HS-27A (cell line): ENCODE data around the gene PARVB.

Experiments
- DNase-seq: peaks from one replicate; pipeline ENCODE4 v3.0.0-alpha.2; 2012; ENCODE audit warnings: low read depth, missing footprints

The PARVB gene

GRCh38 chr22:44219101-44219870 lies 195.2 kb downstream of the PARVB start:
- DNase-seq = no peak

- no peak for DNase-seq
Measured at GRCh38 chr22:44220727-44221680, 196.9 kb downstream of the PARVB start.

GRCh38 chr22:44221710-44222475 lies 197.8 kb downstream of the PARVB start:
- DNase-seq = no peak
